HL-60 (cell line): ENCODE results near the gene HIPK2.

Experiments
- CTCF ChIP-seq: IDR thresholded peaks from one replicate; pipeline ENCODE4 v1.5.1; 2011; ENCODE audit warnings: low read length, control low read depth, inconsistent platforms; ENCODE audit not compliant: insufficient read depth
- REST ChIP-seq: IDR thresholded peaks from 2 replicates; pipeline ENCODE4 v1.6.1; 2012; ENCODE audit warnings: low read depth; ENCODE audit not compliant: insufficient replicate concordance

- TF ChIP-seq CTCF: no peak
- peak; percentile 80 for TF ChIP-seq REST
Measured at GRCh38 chr7:139663608-139664177, 114.1 kb downstream of the HIPK2 start.
